HepG2 (cell line): ENCODE measurements around the gene ZSCAN31. TPM values are rescaled to one million over a fixed set of nuclear protein-coding genes. Genes with fewer than 3 reads are reported as not detected.

ENCODE experiments used
- ATAC-seq: fragments of 200-7000 bp; cut with Tn5 transposase; 3 replicates; pipeline ENCODE4 v1.9.1; 2020; ENCODE audit warnings: mild to moderate bottlenecking, moderate library complexity
- BruUV-seq: library from RNA; stranded (reverse); fragments of 400-500 nt; replicated peaks from 2 replicates; lab custom pipeline; 2021; lab: Mats Ljungman, UMichigan
- CTCF ChIA-PET: fragments of 300-600 bp; formaldehyde crosslinking; extraction: SDS; loops from one replicate; lab custom pipeline; 2021; ENCODE audit warnings: low total read pairs, inconsistent platforms, low intra/inter-chr PET ratio; lab: Yijun Ruan, JAX
- POLR2A ChIA-PET: fragments of 350-600 bp; sonication (Branson Sonifier 250); formaldehyde crosslinking; loops from one replicate; lab custom pipeline; 2020; ENCODE audit warnings: antibody characterized with exemption, inconsistent platforms; lab: Yijun Ruan, JAX
- DNase-seq: peaks from one replicate; pipeline ENCODE4 v3.0.0-alpha.2; 2015; ENCODE audit warnings: low spot score
- FAIRE-seq: peaks from 3 replicates; lab custom pipeline; 2011; peaks lifted over from hg19 to GRCh38; lab: Jason Lieb, UNC
- H2AFZ ChIP-seq: one replicate; pipeline ENCODE4 v1.6.1; 2011; ENCODE audit warnings: low read length, inconsistent platforms
- H3K27ac ChIP-seq: fragments of 300-600 bp; 3 replicates; pipeline ENCODE4 v1.8.0; 2011; ENCODE audit warnings: mixed run types, mild to moderate bottlenecking, mixed read lengths, low read length, inconsistent platforms; ENCODE audit not compliant: insufficient read depth; ENCODE audit errors: extremely low read length
- H3K27me3 ChIP-seq, 2 experiments: fragments of 200-600 bp in 1 of 2; 2 replicates in 1 of 2; 3 replicates in 1 of 2; pipeline versions ENCODE4 v1.6.0 to v1.8.0; 2011; ENCODE audit warnings: low read length in 2 of 2, mild to moderate bottlenecking in 2 of 2, moderate library complexity in 2 of 2, inconsistent platforms in 1 of 2; ENCODE audit not compliant: insufficient read depth in 2 of 2, control insufficient read depth in 1 of 2
- H3K36me3 ChIP-seq, 2 experiments: fragments of 200-600 bp in 1 of 2; replicated peaks in 1 of 2; 2 replicates in 1 of 2; 3 replicates in 1 of 2; pipeline versions ENCODE4 v1.5.1 to v1.8.0; 2011; ENCODE audit warnings: low read length in 2 of 2, inconsistent platforms in 1 of 2; ENCODE audit not compliant: insufficient read depth in 2 of 2, control insufficient read depth in 1 of 2
- H3K4me1 ChIP-seq: 2 replicates; pipeline ENCODE4 v1.5.1; 2012; ENCODE audit warnings: low read length, inconsistent platforms; ENCODE audit not compliant: insufficient read depth
- H3K4me2 ChIP-seq: 2 replicates; pipeline ENCODE4 v1.6.0; 2011; ENCODE audit warnings: low read depth, low read length, inconsistent platforms
- H3K4me3 ChIP-seq, 3 experiments: fragments of 200-600 bp in 1 of 3; sonication (generic), shearing (Covaris generic) in 1 of 3; replicated peaks in 1 of 3; 2 replicates each; pipeline ENCODE4 v1.5.1; 2011 to 2016; ENCODE audit warnings: low read length in 3 of 3, inconsistent platforms in 2 of 3, low read depth in 2 of 3, mild to moderate bottlenecking in 2 of 3, control low read depth in 1 of 3, mixed read lengths in 1 of 3; ENCODE audit not compliant: insufficient read depth in 1 of 3
- H3K79me2 ChIP-seq: one replicate; pipeline ENCODE4 v1.6.1; 2011; ENCODE audit warnings: low read length, inconsistent platforms; ENCODE audit not compliant: insufficient read depth
- H3K9ac ChIP-seq: 2 replicates; pipeline ENCODE4 v1.6.0; 2011; ENCODE audit warnings: mild to moderate bottlenecking, low read depth, low read length, inconsistent platforms; ENCODE audit not compliant: insufficient read depth
- H3K9me3 ChIP-seq: 2 replicates; pipeline ENCODE4 v1.5.1; 2012; ENCODE audit warnings: mild to moderate bottlenecking, low read length
- H4K20me1 ChIP-seq: 2 replicates; pipeline ENCODE4 v1.6.0; 2011; ENCODE audit warnings: inconsistent platforms, mild to moderate bottlenecking, low read length, moderate library complexity; ENCODE audit not compliant: insufficient read depth
- ATF7 ChIP-seq, 2 experiments: fragments of 450-650 bp in 1 of 2; sonication (generic) in 1 of 2; formaldehyde crosslinking in 1 of 2; IDR thresholded peaks; 2 replicates each; pipeline versions ENCODE4 v1.4.0 to v1.6.1; 2016 to 2020; ENCODE audit warnings: antibody characterized with exemption in 1 of 2, mild to moderate bottlenecking in 1 of 2, missing genetic modification reagents in 1 of 2
- EHMT2 ChIP-seq: fragments of 200-600 bp; sonication (generic); IDR thresholded peaks from 2 replicates; pipeline ENCODE4 v1.7.0; 2017; ENCODE audit warnings: antibody characterized with exemption, low read depth, low read length, borderline replicate concordance
- HHEX ChIP-seq: IDR thresholded peaks from 2 replicates; pipeline ENCODE4 v1.6.1; 2016; ENCODE audit warnings: control low read depth
- HIVEP1 ChIP-seq: sonication (generic); formaldehyde crosslinking; IDR thresholded peaks from 2 replicates; pipeline ENCODE4 v1.4.0; 2020; ENCODE audit warnings: mild to moderate bottlenecking, missing genetic modification reagents
- PHF20 ChIP-seq: sonication (generic); formaldehyde crosslinking; IDR thresholded peaks from 2 replicates; pipeline ENCODE4 v1.5.0; 2020; ENCODE audit warnings: mild to moderate bottlenecking, missing genetic modification reagents
- PPARG ChIP-seq: conservative IDR thresholded peaks from 2 replicates; pipeline ENCODE4 v1.6.1; 2016; ENCODE audit warnings: missing biosample characterization, missing genetic modification reagents
- SIX1 ChIP-seq: sonication (generic); formaldehyde crosslinking; IDR thresholded peaks from 2 replicates; pipeline ENCODE4 v1.4.0; 2020; ENCODE audit warnings: missing genetic modification reagents, borderline replicate concordance
- TCF7 ChIP-seq: sonication (generic); IDR thresholded peaks from 2 replicates; pipeline ENCODE4 v1.6.1; 2016; ENCODE audit warnings: antibody characterized with exemption, low read depth
- TRIM22 ChIP-seq: fragments of 450-650 bp; IDR thresholded peaks from 2 replicates; pipeline ENCODE4 v1.6.1; 2017
- TSC22D2 ChIP-seq: sonication (generic); formaldehyde crosslinking; IDR thresholded peaks from 2 replicates; pipeline ENCODE4 v1.5.1; 2020; ENCODE audit warnings: missing genetic modification reagents, mild to moderate bottlenecking, borderline replicate concordance
- ZHX2 ChIP-seq, 2 experiments: sonication (generic) in 1 of 2; formaldehyde crosslinking in 1 of 2; IDR thresholded peaks; 2 replicates each; pipeline versions ENCODE4 v1.6.1 to v1.9.0; 2014 to 2022; ENCODE audit warnings: antibody characterized with exemption in 1 of 2, borderline replicate concordance in 1 of 2, inconsistent platforms in 1 of 2, low read depth in 1 of 2, missing genetic modification reagents in 1 of 2
- ZNF136 ChIP-seq: sonication (generic); formaldehyde crosslinking; IDR thresholded peaks from 2 replicates; pipeline ENCODE4 v1.8.1; 2022; ENCODE audit warnings: low read depth, mild to moderate bottlenecking, moderate library complexity, missing genetic modification reagents
- ZNF260 ChIP-seq: sonication (generic); formaldehyde crosslinking; IDR thresholded peaks from 2 replicates; pipeline ENCODE4 v1.4.0; 2020; ENCODE audit warnings: missing genetic modification reagents, low read depth, mild to moderate bottlenecking, borderline replicate concordance
- ZNF432 ChIP-seq: sonication (generic); formaldehyde crosslinking; IDR thresholded peaks from 2 replicates; pipeline ENCODE4 v1.5.0; 2020; ENCODE audit warnings: missing genetic modification reagents, mild to moderate bottlenecking, borderline replicate concordance
- ZNF652 ChIP-seq: IDR thresholded peaks from 2 replicates; pipeline ENCODE4 v1.6.1; 2016; ENCODE audit warnings: low read depth, borderline replicate concordance
- WGBS: methylation state at CpG from one replicate; pipeline ENCODE4 v1.1.6; 2017; ENCODE audit warnings: low lambda C conversion rate; 5-methylcytosine and 5-hydroxymethylcytosine counted together
- in situ Hi-C: cut with HindIII; loops from 2 replicates; pipeline ENCODE4 v1.10.0; 2017; ENCODE audit warnings: low pct_unique_long_range_greater_than_20kb; ENCODE audit not compliant: extremely low pct_ligation_motif_present
- intact Hi-C: fragments of 100-400 bp; cut with micrococcal nuclease; formaldehyde crosslinking; loops from one replicate; pipeline ENCODE4 v1.10.0; 2022; ENCODE audit not compliant: unreplicated experiment
- polyA plus RNA-seq, 8 experiments: library from polyadenylated mRNA; depleted of rRNA in 3 of 8; stranded (reverse) in 7 of 8; unstranded in 1 of 8; fragments of >200 nt; fragmentation: Illumina TruSeq in 4 of 8; extraction: Trizol in 4 of 8; gene quantifications; 2 replicates each; pipeline versions ENCODE4 v1.2.1 to v1.2.3, GENCODE V29; 2011 to 2016; ENCODE audit warnings: low read depth in 4 of 8, missing spikeins in 1 of 8, mixed read lengths in 1 of 8; ENCODE audit not compliant: insufficient read depth in 1 of 8
- total RNA-seq, 5 experiments: library from RNA; depleted of rRNA; stranded (reverse); fragments of >200 nt; fragmentation: Illumina TruSeq; extraction: Trizol; gene quantifications; 2 replicates each; pipeline ENCODE4 v1.2.3, GENCODE V29; 2016; ENCODE audit warnings: low read depth in 1 of 5
- TF ChIP-seq, protein P1 (sequence below): sonication (generic); formaldehyde crosslinking; IDR thresholded peaks from 2 replicates; pipeline ENCODE4 v1.8.0; 2022; ENCODE audit warnings: missing genetic modification reagents, mild to moderate bottlenecking, moderate library complexity, borderline replicate concordance

Gene ZSCAN31
- total and polyA plus RNA-seq, 2 of the 13 experiments (the other 11 are each of a cell fraction or from before 2014, with no cell fraction given), result 5.3 to 6.2 TPM

DNA sequence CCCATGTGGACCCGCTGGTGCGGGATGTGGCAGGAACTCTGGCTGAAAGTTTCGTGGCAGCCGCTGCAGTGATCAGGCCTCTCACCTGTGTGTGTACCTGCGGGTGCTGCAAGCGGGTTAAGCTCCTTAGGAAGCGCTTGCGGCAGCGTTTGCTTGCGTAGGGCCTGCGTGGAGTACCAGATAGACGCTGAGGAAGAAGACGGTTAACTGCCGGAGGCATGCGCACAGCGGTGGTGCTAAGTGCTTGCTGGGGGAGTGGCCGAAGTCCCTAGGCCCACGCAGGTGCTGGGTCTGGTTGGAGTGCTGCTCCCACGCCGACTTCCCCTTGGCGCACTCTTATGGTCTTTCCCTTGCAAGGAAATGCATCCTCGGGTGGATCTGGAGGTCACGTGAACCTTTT lies 23.0 kb downstream of the ZSCAN31 start:
- ChIA-PET POLR2A (interaction anchor here (0.7 kb wide), 1 partner anchor 23 kb away, joined by 5 read pairs; the partner anchor contains the start of gene ZSCAN31), CTCF (no interaction called here)
- no peak overlapping the region for H3K4me2 ChIP-seq
- no peaks in the 10 kb centered on the region for H3K36me3 ChIP-seq
- H3K9ac ChIP-seq, result no peak overlapping the region
- BruUV-seq, result no TSS peak
- H3K79me2 ChIP-seq, result no peaks in the 10 kb centered on the region
- FAIRE-seq (no peak), DNase-seq (no peak), ATAC-seq (no peak)
- H3K4me1 ChIP-seq, result peaks cover 19% of the 10 kb centered on the region
- in situ Hi-C loops (no loop called here), intact Hi-C loops (no loop called here)
- no peak overlapping the region for H3K27ac ChIP-seq
- H4K20me1 ChIP-seq, result no peaks in the 10 kb centered on the region
- no peak overlapping the region for H2AFZ ChIP-seq
- 96% methylated on average over 22 of the region's 23 CpGs for WGBS
- no peak overlapping the region for H3K4me3 ChIP-seq
- H3K27me3 ChIP-seq, result no peaks in the 10 kb centered on the region
- no peaks in the 10 kb centered on the region for H3K9me3 ChIP-seq
- TF ChIP-seq TRIM22, result no peak
- no peak for TF ChIP-seq ZNF136 (CRISPR knock-in tag)
- TF ChIP-seq EHMT2, result no peak
- TF ChIP-seq TCF7, result no peak
- no peak for TF ChIP-seq ATF7 (IDR thresholded peaks at IDR 0.05)
- TF ChIP-seq ATF7 (CRISPR knock-in tag; IDR thresholded peaks at IDR 0.05), result no peak
- no peak for TF ChIP-seq ZNF260
- TF ChIP-seq, protein P1, sequence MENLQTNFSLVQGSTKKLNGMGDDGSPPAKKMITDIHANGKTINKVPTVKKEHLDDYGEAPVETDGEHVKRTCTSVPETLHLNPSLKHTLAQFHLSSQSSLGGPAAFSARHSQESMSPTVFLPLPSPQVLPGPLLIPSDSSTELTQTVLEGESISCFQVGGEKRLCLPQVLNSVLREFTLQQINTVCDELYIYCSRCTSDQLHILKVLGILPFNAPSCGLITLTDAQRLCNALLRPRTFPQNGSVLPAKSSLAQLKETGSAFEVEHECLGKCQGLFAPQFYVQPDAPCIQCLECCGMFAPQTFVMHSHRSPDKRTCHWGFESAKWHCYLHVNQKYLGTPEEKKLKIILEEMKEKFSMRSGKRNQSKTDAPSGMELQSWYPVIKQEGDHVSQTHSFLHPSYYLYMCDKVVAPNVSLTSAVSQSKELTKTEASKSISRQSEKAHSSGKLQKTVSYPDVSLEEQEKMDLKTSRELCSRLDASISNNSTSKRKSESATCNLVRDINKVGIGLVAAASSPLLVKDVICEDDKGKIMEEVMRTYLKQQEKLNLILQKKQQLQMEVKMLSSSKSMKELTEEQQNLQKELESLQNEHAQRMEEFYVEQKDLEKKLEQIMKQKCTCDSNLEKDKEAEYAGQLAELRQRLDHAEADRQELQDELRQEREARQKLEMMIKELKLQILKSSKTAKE (CRISPR knock-in tag), result no peak
- no peak for TF ChIP-seq SIX1 (CRISPR knock-in tag)
- TF ChIP-seq TSC22D2 (CRISPR knock-in tag), result no peak
- TF ChIP-seq HHEX (CRISPR knock-in tag), result no peak
- no peak for TF ChIP-seq PHF20 (CRISPR knock-in tag)
- TF ChIP-seq HIVEP1 (CRISPR knock-in tag), result no peak
- TF ChIP-seq ZHX2 (IDR thresholded peaks at IDR 0.05; ENCODE audit: low read depth), result no peak
- no peak for TF ChIP-seq ZHX2 (CRISPR knock-in tag; IDR thresholded peaks at IDR 0.05; ENCODE audit: borderline replicate concordance)
- TF ChIP-seq PPARG (CRISPR knock-in tag), result no peak
- TF ChIP-seq ZNF652 (CRISPR knock-in tag), result no peak
- no peak for TF ChIP-seq ZNF432
